ENCODE results near the gene JMJD7. TPM values are rescaled to one million over a fixed set of nuclear protein-coding genes. Genes with fewer than 3 reads are reported as not detected.

JMJD7 gene
- total and polyA plus RNA-seq, 9 of the 15 experiments (the other 6 are each of a cell fraction or from before 2014, with no cell fraction given): 1.2 to 13.9 (median 6.1) TPM

DNA sequence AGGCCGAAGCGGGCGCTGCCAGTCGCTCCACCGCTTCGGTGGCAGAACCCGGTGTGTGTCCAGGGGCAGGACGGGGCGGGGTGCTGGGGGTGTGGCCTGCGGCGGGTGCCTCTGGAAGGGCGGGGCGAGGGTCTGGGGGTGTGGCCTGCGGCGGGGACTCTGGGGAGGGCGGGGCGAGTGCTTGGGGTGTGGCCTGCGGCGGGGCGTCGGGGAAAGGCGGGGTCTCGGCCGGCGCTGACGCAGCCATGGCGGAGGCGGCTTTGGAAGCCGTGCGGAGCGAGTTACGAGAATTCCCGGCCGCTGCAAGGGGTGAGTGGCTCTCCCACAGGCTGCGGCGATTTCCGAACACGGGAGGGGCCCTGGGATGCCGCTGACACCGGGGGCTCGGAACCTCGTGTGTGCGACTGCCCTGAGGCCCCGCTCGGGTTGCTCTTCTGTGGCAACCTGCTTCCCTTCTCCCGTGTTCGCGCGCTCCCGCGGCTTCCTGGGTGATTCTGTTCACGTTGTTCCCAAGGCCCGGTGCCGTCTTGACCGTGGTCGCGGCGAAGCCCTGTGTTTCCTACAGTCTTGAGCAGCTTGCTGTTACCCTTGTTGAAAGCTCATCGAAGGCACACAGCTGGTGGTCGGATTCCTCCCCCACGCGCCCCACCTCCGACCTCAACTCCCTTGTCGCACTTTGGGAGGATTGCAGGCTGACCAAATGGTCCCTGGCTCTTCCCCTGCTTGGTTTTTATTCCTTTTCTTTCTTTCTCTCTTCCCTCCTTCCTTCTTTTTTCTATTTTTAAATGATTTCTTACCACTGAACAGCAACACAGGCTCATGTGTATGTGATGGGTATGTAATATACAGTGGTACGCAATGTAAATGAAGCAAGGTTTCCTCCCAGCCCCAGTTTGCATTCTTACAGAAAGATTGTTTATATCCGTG, at the start of gene JMJD7 (continued):
- TF ChIP-seq, protein P1, sequence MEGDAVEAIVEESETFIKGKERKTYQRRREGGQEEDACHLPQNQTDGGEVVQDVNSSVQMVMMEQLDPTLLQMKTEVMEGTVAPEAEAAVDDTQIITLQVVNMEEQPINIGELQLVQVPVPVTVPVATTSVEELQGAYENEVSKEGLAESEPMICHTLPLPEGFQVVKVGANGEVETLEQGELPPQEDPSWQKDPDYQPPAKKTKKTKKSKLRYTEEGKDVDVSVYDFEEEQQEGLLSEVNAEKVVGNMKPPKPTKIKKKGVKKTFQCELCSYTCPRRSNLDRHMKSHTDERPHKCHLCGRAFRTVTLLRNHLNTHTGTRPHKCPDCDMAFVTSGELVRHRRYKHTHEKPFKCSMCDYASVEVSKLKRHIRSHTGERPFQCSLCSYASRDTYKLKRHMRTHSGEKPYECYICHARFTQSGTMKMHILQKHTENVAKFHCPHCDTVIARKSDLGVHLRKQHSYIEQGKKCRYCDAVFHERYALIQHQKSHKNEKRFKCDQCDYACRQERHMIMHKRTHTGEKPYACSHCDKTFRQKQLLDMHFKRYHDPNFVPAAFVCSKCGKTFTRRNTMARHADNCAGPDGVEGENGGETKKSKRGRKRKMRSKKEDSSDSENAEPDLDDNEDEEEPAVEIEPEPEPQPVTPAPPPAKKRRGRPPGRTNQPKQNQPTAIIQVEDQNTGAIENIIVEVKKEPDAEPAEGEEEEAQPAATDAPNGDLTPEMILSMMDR (IDR thresholded peaks at IDR 0.05 in 2 of 3, conservative IDR thresholded peaks at IDR 0.05 in 1 of 3; ENCODE audit: insufficient read depth in 2 of 3, low read depth in 1 of 3, low read length in 3 of 3): no peak
- no peak for TF ChIP-seq ZNF23 (CRISPR knock-in tag; IDR thresholded peaks at IDR 0.05)
- TF ChIP-seq ZNF77 (CRISPR knock-in tag; IDR thresholded peaks at IDR 0.05): no peak
- no peak for TF ChIP-seq JUND (IDR thresholded peaks at IDR 0.05; ENCODE audit: borderline replicate concordance, low read depth, low read length)
- 0 out of 3 replicates have a peak, but pooled peaks have one; percentile 21 for TF ChIP-seq JUND (tag; IDR thresholded peaks at IDR 0.05; ENCODE audit: borderline replicate concordance, low read depth, low read length)
- TF ChIP-seq, protein P2, sequence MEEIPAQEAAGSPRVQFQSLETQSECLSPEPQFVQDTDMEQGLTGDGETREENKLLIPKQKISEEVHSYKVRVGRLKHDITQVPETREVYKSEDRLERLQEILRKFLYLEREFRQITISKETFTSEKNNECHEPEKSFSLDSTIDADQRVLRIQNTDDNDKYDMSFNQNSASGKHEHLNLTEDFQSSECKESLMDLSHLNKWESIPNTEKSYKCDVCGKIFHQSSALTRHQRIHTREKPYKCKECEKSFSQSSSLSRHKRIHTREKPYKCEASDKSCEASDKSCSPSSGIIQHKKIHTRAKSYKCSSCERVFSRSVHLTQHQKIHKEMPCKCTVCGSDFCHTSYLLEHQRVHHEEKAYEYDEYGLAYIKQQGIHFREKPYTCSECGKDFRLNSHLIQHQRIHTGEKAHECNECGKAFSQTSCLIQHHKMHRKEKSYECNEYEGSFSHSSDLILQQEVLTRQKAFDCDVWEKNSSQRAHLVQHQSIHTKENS (CRISPR knock-in tag; IDR thresholded peaks at IDR 0.05): no peak
- TF ChIP-seq, protein P3, sequence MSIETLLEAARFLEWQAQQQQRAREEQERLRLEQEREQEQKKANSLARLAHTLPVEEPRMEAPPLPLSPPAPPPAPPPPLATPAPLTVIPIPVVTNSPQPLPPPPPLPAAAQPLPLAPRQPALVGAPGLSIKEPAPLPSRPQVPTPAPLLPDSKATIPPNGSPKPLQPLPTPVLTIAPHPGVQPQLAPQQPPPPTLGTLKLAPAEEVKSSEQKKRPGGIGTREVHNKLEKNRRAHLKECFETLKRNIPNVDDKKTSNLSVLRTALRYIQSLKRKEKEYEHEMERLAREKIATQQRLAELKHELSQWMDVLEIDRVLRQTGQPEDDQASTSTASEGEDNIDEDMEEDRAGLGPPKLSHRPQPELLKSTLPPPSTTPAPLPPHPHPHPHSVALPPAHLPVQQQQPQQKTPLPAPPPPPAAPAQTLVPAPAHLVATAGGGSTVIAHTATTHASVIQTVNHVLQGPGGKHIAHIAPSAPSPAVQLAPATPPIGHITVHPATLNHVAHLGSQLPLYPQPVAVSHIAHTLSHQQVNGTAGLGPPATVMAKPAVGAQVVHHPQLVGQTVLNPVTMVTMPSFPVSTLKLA (conservative IDR thresholded peaks at IDR 0.05): peak; percentile 24 to 77; a peak in 2 of 4 replicates
- TF ChIP-seq BMI1 (IDR thresholded peaks at IDR 0.05; ENCODE audit: low read length): no peak
- TF ChIP-seq TCFL5 (CRISPR knock-in tag; conservative IDR thresholded peaks at IDR 0.05): no peak
- TF ChIP-seq ZFX (CRISPR knock-in tag; IDR thresholded peaks at IDR 0.05): peak; percentile 78
- TF ChIP-seq GABPB1 (CRISPR knock-in tag; IDR thresholded peaks at IDR 0.05): peak; percentile 33; the same call in 1 of the 2 replicates
- TF ChIP-seq MCM2 (IDR thresholded peaks at IDR 0.05; ENCODE audit: low read depth): no peak
- no peak for TF ChIP-seq GATAD2B (IDR thresholded peaks at IDR 0.05; ENCODE audit: borderline replicate concordance)
- no peak; the same call in 1 of the 2 replicates for TF ChIP-seq ETV5 (CRISPR knock-in tag; IDR thresholded peaks at IDR 0.05; ENCODE audit: low read depth)
- no peak for TF ChIP-seq TEAD1 (CRISPR knock-in tag; IDR thresholded peaks at IDR 0.05)
- no peak for TF ChIP-seq DIDO1 (tag; IDR thresholded peaks at IDR 0.05; ENCODE audit: low read depth)
- TF ChIP-seq, protein P4, sequence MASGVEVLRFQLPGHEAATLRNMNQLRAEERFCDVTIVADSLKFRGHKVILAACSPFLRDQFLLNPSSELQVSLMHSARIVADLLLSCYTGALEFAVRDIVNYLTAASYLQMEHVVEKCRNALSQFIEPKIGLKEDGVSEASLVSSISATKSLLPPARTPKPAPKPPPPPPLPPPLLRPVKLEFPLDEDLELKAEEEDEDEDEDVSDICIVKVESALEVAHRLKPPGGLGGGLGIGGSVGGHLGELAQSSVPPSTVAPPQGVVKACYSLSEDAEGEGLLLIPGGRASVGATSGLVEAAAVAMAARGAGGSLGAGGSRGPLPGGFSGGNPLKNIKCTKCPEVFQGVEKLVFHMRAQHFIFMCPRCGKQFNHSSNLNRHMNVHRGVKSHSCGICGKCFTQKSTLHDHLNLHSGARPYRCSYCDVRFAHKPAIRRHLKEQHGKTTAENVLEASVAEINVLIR (CRISPR knock-in tag; IDR thresholded peaks at IDR 0.05): no peak
- TF ChIP-seq, protein P5, sequence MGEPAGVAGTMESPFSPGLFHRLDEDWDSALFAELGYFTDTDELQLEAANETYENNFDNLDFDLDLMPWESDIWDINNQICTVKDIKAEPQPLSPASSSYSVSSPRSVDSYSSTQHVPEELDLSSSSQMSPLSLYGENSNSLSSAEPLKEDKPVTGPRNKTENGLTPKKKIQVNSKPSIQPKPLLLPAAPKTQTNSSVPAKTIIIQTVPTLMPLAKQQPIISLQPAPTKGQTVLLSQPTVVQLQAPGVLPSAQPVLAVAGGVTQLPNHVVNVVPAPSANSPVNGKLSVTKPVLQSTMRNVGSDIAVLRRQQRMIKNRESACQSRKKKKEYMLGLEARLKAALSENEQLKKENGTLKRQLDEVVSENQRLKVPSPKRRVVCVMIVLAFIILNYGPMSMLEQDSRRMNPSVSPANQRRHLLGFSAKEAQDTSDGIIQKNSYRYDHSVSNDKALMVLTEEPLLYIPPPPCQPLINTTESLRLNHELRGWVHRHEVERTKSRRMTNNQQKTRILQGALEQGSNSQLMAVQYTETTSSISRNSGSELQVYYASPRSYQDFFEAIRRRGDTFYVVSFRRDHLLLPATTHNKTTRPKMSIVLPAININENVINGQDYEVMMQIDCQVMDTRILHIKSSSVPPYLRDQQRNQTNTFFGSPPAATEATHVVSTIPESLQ (CRISPR knock-in tag; IDR thresholded peaks at IDR 0.05): no peak
- no peak for TF ChIP-seq SP2 (IDR thresholded peaks at IDR 0.05; ENCODE audit: extremely low read depth, low read depth, low read length, poor library complexity, severe bottlenecking)
